C4-2B (cell line): ENCODE data around the gene C1orf159.

ENCODE experiments used
- CTCF ChIP-seq: fragments of 450-650 bp; conservative IDR thresholded peaks from 2 replicates; pipeline ENCODE4 v1.5.1; 2017; ENCODE audit warnings: mild to moderate bottlenecking
- ZFX ChIP-seq: fragments of 450-650 bp; IDR thresholded peaks from 2 replicates; pipeline ENCODE4 v1.6.1; 2017

GRCh38 chr1:1163538-1164070, 47.7 kb upstream of the C1orf159 start:
- TF ChIP-seq CTCF, result no peak
- TF ChIP-seq ZFX, result no peak
